Measurements from ENCODE around the gene C11orf58.

GRCh38 chr11:16772141-16772512 lies 33.7 kb downstream of the C11orf58 start:
- TF ChIP-seq EGR1 (IDR thresholded peaks at IDR 0.05) = no peak
- TF ChIP-seq, protein P1, sequence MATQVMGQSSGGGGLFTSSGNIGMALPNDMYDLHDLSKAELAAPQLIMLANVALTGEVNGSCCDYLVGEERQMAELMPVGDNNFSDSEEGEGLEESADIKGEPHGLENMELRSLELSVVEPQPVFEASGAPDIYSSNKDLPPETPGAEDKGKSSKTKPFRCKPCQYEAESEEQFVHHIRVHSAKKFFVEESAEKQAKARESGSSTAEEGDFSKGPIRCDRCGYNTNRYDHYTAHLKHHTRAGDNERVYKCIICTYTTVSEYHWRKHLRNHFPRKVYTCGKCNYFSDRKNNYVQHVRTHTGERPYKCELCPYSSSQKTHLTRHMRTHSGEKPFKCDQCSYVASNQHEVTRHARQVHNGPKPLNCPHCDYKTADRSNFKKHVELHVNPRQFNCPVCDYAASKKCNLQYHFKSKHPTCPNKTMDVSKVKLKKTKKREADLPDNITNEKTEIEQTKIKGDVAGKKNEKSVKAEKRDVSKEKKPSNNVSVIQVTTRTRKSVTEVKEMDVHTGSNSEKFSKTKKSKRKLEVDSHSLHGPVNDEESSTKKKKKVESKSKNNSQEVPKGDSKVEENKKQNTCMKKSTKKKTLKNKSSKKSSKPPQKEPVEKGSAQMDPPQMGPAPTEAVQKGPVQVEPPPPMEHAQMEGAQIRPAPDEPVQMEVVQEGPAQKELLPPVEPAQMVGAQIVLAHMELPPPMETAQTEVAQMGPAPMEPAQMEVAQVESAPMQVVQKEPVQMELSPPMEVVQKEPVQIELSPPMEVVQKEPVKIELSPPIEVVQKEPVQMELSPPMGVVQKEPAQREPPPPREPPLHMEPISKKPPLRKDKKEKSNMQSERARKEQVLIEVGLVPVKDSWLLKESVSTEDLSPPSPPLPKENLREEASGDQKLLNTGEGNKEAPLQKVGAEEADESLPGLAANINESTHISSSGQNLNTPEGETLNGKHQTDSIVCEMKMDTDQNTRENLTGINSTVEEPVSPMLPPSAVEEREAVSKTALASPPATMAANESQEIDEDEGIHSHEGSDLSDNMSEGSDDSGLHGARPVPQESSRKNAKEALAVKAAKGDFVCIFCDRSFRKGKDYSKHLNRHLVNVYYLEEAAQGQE (IDR thresholded peaks at IDR 0.05; ENCODE audit: low read depth) = no peak
- no peak for TF ChIP-seq TAF1 (IDR thresholded peaks at IDR 0.05; ENCODE audit: low read depth)
